HepG2 (cell line): ENCODE measurements around the gene ITCH. TPM values are rescaled to one million over a fixed set of nuclear protein-coding genes. Genes with fewer than 3 reads are reported as not detected.

Source experiments
- ARID4A ChIP-seq: sonication (generic); formaldehyde crosslinking; IDR thresholded peaks from 2 replicates; pipeline ENCODE4 v1.5.0; 2020; ENCODE audit warnings: mild to moderate bottlenecking, missing genetic modification reagents, borderline replicate concordance
- CEBPG ChIP-seq: IDR thresholded peaks from 2 replicates; pipeline ENCODE4 v1.6.1; 2016
- DZIP1 ChIP-seq: sonication (generic); formaldehyde crosslinking; IDR thresholded peaks from 2 replicates; pipeline ENCODE4 v1.5.0; 2020; ENCODE audit warnings: mild to moderate bottlenecking, missing genetic modification reagents
- EED ChIP-seq: sonication (generic); formaldehyde crosslinking; IDR thresholded peaks from 2 replicates; pipeline ENCODE4 v1.5.0; 2020; ENCODE audit warnings: mild to moderate bottlenecking, missing genetic modification reagents
- FOSL2 ChIP-seq: sonication (generic); formaldehyde crosslinking; IDR thresholded peaks from 2 replicates; pipeline ENCODE4 v1.4.0; 2020; ENCODE audit warnings: missing genetic modification reagents
- KLF6 ChIP-seq: IDR thresholded peaks from 2 replicates; pipeline ENCODE4 v1.8.0; 2016; ENCODE audit warnings: missing biosample characterization, missing genetic modification reagents
- NR2C2 ChIP-seq: sonication (generic); formaldehyde crosslinking; IDR thresholded peaks from 2 replicates; pipeline ENCODE4 v1.4.0; 2020; ENCODE audit warnings: missing genetic modification reagents, mild to moderate bottlenecking, moderate library complexity, borderline replicate concordance
- PBX3 ChIP-seq: sonication (generic); formaldehyde crosslinking; IDR thresholded peaks from 2 replicates; pipeline ENCODE4 v1.8.1; 2023; ENCODE audit warnings: missing genetic modification reagents, inconsistent platforms, borderline replicate concordance
- SATB2 ChIP-seq: sonication (generic); formaldehyde crosslinking; IDR thresholded peaks from 2 replicates; pipeline ENCODE4 v1.5.0; 2020; ENCODE audit warnings: missing genetic modification reagents
- ZFP36L2 ChIP-seq: sonication (generic); formaldehyde crosslinking; IDR thresholded peaks from 2 replicates; pipeline ENCODE4 v1.4.0; 2020; ENCODE audit warnings: missing genetic modification reagents
- ZNF251 ChIP-seq: sonication (generic); formaldehyde crosslinking; IDR thresholded peaks from 2 replicates; pipeline ENCODE4 v1.9.0; 2021; ENCODE audit warnings: mild to moderate bottlenecking, missing genetic modification reagents
- ZNF432 ChIP-seq: sonication (generic); formaldehyde crosslinking; IDR thresholded peaks from 2 replicates; pipeline ENCODE4 v1.5.0; 2020; ENCODE audit warnings: missing genetic modification reagents, mild to moderate bottlenecking, borderline replicate concordance
- ZNF609 ChIP-seq: sonication (generic); formaldehyde crosslinking; IDR thresholded peaks from 2 replicates; pipeline ENCODE4 v1.4.0; 2020; ENCODE audit warnings: mild to moderate bottlenecking, missing genetic modification reagents, borderline replicate concordance
- ZNF652 ChIP-seq: IDR thresholded peaks from 2 replicates; pipeline ENCODE4 v1.6.1; 2016; ENCODE audit warnings: low read depth, borderline replicate concordance
- ZNF670 ChIP-seq: sonication (generic); formaldehyde crosslinking; IDR thresholded peaks from 2 replicates; pipeline ENCODE4 v1.8.0; 2022; ENCODE audit warnings: mild to moderate bottlenecking, missing genetic modification reagents, borderline replicate concordance
- ZNF788 ChIP-seq: sonication (generic); formaldehyde crosslinking; IDR thresholded peaks from 2 replicates; pipeline ENCODE4 v1.5.0; 2020; ENCODE audit warnings: mild to moderate bottlenecking, missing genetic modification reagents, borderline replicate concordance
- polyA plus RNA-seq, 8 experiments: library from polyadenylated mRNA; depleted of rRNA in 3 of 8; stranded (reverse) in 7 of 8; unstranded in 1 of 8; fragments of >200 nt; fragmentation: Illumina TruSeq in 4 of 8; extraction: Trizol in 4 of 8; gene quantifications; 2 replicates each; pipeline versions ENCODE4 v1.2.1 to v1.2.3, GENCODE V29; 2011 to 2016; ENCODE audit warnings: low read depth in 4 of 8, missing spikeins in 1 of 8, mixed read lengths in 1 of 8; ENCODE audit not compliant: insufficient read depth in 1 of 8
- total RNA-seq, 5 experiments: library from RNA; depleted of rRNA; stranded (reverse); fragments of >200 nt; fragmentation: Illumina TruSeq; extraction: Trizol; gene quantifications; 2 replicates each; pipeline ENCODE4 v1.2.3, GENCODE V29; 2016; ENCODE audit warnings: low read depth in 1 of 5

Gene ITCH
- total and polyA plus RNA-seq, 2 of the 13 experiments (the other 11 are each of a cell fraction or from before 2014, with no cell fraction given): 20.5 to 112 TPM

- no peak for TF ChIP-seq ZNF788 (CRISPR knock-in tag)
- TF ChIP-seq CEBPG: peak; percentile 44
- TF ChIP-seq KLF6: no peak
- no peak for TF ChIP-seq ZFP36L2 (CRISPR knock-in tag)
- peak; percentile 82; the same call in 1 of the 2 replicates for TF ChIP-seq ZNF670
- no peak for TF ChIP-seq SATB2 (CRISPR knock-in tag)
- TF ChIP-seq ZNF609 (CRISPR knock-in tag): peak; percentile 54; the same call in 1 of the 2 replicates
- no peak for TF ChIP-seq ZNF251
- TF ChIP-seq ZNF432 (CRISPR knock-in tag): no peak
- peak; percentile 35; the same call in 1 of the 2 replicates for TF ChIP-seq ARID4A (CRISPR knock-in tag)
- no peak for TF ChIP-seq PBX3
- 0 out of 2 replicates have a peak, but pooled peaks have one; percentile 29 for TF ChIP-seq NR2C2 (CRISPR knock-in tag)
- TF ChIP-seq ZNF652: no peak
- TF ChIP-seq FOSL2 (CRISPR knock-in tag): no peak
- TF ChIP-seq DZIP1 (CRISPR knock-in tag): no peak
- TF ChIP-seq EED (CRISPR knock-in tag): no peak
These were observed 44.2 kb upstream of the ITCH start (continued) for GRCh38 chr20:34318609-34319443.
